ENCODE data around the gene SERINC5. TPM values are rescaled to one million over a fixed set of nuclear protein-coding genes. Genes with fewer than 3 reads are reported as not detected.
A peak's percentile ranks its signal among the peaks of the same experiment; 100 is the strongest.

SERINC5 gene
- total RNA-seq, 2 donors from 2014 or later, result 12.8 to 13.9 TPM

DNA sequence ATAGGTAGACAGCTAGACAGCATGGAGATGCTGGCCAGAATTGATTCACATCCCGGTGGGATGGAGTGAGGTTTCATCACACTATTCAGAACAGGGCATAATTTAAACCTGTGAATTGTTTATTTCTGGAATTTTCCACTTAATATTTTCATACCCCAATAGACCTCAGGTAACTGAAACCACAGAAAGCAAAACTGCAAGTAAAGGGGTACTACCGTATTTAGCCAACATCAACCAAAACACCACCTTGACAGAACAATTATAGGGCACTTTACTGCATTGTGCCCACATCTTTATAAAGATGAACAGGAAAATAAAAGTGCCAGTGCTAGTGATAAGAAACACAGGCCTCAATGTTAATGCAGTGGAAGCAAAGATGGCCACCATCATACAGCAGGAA is 7.5 kb downstream of the SERINC5 start:
- no peak overlapping the region for H3K4me3 ChIP-seq
- no peaks in the 10 kb centered on the region for H3K36me3 ChIP-seq
- H3K9me3 ChIP-seq, result no peaks in the 10 kb centered on the region
- TF ChIP-seq, protein P1, sequence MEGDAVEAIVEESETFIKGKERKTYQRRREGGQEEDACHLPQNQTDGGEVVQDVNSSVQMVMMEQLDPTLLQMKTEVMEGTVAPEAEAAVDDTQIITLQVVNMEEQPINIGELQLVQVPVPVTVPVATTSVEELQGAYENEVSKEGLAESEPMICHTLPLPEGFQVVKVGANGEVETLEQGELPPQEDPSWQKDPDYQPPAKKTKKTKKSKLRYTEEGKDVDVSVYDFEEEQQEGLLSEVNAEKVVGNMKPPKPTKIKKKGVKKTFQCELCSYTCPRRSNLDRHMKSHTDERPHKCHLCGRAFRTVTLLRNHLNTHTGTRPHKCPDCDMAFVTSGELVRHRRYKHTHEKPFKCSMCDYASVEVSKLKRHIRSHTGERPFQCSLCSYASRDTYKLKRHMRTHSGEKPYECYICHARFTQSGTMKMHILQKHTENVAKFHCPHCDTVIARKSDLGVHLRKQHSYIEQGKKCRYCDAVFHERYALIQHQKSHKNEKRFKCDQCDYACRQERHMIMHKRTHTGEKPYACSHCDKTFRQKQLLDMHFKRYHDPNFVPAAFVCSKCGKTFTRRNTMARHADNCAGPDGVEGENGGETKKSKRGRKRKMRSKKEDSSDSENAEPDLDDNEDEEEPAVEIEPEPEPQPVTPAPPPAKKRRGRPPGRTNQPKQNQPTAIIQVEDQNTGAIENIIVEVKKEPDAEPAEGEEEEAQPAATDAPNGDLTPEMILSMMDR (IDR thresholded peaks at IDR 0.05), result no peak
- ATAC-seq (ENCODE audit: insufficient number of reproducible peaks, low FRiP score, low read depth) (no peak), DNase-seq (ENCODE audit: low spot score) (no peak)
- no peaks in the 10 kb centered on the region for H3K27me3 ChIP-seq (replicated peaks; ENCODE audit: insufficient read depth)
- H3K4me1 ChIP-seq (ENCODE audit: control insufficient read depth in 1 of 2, low read depth in 2 of 2), result peaks cover 18 to 33% of the 10 kb centered on the region in 2 donors
- H3K27ac ChIP-seq, result peak overlapping the region in 1 of 2 donors; percentile 19

DNA sequence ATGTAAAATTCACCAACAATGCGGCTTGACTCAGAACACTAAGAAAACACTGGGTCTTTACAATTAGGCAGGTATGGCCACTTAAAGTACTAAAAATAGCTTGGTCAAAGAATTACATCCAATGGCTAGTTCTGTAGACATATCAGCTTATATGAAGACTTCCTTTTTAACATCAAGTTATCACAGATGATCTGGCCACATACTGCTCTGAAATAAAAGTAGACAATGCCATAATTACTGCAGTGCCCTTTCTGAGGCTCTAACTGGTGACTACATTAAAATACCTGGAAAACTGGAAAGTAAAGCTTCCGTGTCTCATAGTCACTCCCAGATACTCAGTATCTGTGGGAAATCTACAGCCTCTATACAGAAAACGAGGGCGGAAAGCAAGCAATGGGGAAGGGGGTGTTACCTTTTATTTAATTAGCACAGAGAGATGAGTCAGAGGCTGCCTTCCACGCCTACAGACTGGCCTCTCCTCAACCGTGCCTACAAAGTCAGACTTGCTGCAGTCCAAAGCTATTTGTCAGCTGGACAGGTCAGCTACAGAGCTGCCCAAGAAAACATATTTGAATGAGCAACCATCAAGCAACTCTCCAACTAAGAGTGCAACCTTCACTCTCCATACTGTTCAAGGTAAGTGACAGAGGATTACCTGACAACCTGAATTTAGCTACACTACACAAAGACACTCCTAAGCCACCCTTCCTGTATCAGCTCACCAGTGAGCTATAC is 8.7 kb downstream of the SERINC5 start:
- H3K9me3 ChIP-seq, result no peaks in the 10 kb centered on the region
- TF ChIP-seq, protein P1 (IDR thresholded peaks at IDR 0.05), result no peak
- H3K4me3 ChIP-seq, result peak overlapping the region; percentile 56
- ATAC-seq (ENCODE audit: insufficient number of reproducible peaks, low FRiP score, low read depth) (peak; percentile 86), DNase-seq (ENCODE audit: low spot score) (peak; percentile 65)
- H3K27ac ChIP-seq, result peak overlapping the region; percentile 19 to 29
- no peaks in the 10 kb centered on the region for H3K27me3 ChIP-seq (replicated peaks; ENCODE audit: insufficient read depth)
- no peaks in the 10 kb centered on the region for H3K36me3 ChIP-seq
- H3K4me1 ChIP-seq (ENCODE audit: control insufficient read depth in 1 of 2, low read depth in 2 of 2), result peaks cover 18 to 31% of the 10 kb centered on the region in 2 donors

DNA sequence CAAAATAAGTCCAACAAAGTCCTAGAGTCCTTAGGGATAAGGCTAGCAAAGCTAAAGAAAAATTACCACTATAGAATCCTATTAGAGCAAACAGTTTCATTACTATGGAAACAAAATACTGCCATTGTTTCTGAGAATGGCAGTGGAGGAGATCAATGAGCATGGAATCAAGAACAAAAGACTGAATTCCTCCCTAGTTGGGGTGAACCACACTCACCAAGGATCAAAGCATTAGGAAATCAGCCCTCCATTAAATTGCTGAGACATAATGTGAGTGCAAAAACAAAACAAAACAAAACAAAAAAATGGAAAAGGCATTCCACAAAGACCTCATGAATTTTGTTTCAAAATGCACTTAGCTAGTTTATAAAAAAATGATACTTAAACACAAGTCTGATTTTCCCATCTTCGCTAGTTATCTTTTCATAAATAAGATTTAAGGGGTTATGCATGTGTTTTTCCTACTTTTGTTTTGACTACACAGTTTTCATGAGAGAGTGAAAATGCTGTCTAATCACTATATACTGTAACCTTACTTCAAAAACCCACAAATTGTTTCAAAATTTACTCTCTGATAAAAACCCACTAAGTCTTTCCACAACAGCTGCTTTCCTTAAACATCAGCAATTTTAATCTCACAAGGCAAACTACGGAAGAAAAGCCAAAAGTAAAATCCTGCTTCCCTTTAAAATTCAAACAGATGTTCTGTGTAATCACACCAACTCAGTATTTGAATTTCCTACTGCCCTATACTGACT is 9.7 kb downstream of the SERINC5 start:
- Histone ChIP-seq H3K9me3 (no peaks in the 10 kb centered on the region), H3K36me3 (no peaks in the 10 kb centered on the region), H3K4me3 (peak overlapping the region; percentile 56), H3K27me3 (replicated peaks; ENCODE audit: insufficient read depth) (no peaks in the 10 kb centered on the region), H3K27ac (peak overlapping the region in 1 of 2 donors; percentile 29), H3K4me1 (ENCODE audit: control insufficient read depth in 1 of 2, low read depth in 2 of 2) (peaks cover 18 to 31% of the 10 kb centered on the region in 2 donors)
- DNase-seq (ENCODE audit: low spot score), result no peak
- no peak for ATAC-seq (ENCODE audit: insufficient number of reproducible peaks, low FRiP score, low read depth)
- TF ChIP-seq, protein P1 (IDR thresholded peaks at IDR 0.05), result no peak

DNA sequence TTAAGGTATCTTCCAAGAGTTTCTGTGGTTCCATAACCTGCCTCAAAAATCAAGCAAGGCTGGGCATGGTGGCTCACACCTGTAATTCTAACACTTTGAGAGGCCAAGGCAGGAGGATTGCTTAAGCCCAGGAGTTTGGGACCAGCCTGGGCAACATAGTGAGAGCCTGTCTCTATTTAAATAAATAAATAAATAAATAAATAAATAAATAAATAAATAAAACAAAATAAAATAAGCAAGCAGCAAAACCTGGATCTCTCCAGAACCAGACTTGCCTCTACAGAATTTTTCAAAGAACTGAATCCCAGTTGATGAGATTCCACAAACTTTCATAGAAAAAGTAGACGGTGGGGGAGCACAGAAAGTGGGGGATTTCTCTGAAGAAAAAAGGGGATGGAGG is 12.3 kb downstream of the SERINC5 start:
- TF ChIP-seq, protein P1 (IDR thresholded peaks at IDR 0.05), result no peak
- Histone ChIP-seq H3K9me3 (no peaks in the 10 kb centered on the region), H3K36me3 (no peaks in the 10 kb centered on the region), H3K4me1 (ENCODE audit: control insufficient read depth in 1 of 2, low read depth in 2 of 2) (peaks cover 32 to 53% of the 10 kb centered on the region in 2 donors), H3K27ac (no peak overlapping the region), H3K27me3 (replicated peaks; ENCODE audit: insufficient read depth) (no peaks in the 10 kb centered on the region), H3K4me3 (no peak overlapping the region)
- DNase-seq (ENCODE audit: low spot score) (no peak), ATAC-seq (ENCODE audit: insufficient number of reproducible peaks, low FRiP score, low read depth) (no peak)

DNA sequence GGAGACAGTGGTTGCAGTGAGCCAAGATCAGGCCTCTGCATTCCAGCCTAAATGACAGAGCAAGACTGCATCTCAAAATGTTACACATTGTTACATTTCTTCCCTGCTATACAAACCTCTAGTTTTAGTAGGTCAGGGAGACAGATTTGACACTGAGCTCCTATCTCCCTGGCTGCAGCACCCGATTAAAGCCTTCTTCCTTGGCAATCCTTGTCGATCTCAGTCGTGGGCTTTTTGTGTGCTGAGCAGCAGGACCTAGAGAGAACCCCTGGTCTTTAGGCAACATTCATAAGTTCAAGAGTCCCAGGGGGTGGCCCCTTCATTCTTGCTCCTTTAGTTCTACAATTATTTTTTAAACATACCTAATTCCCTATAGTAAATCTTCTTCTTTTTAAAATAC is 13.0 kb downstream of the SERINC5 start:
- ATAC-seq (ENCODE audit: insufficient number of reproducible peaks, low FRiP score, low read depth) (no peak), DNase-seq (ENCODE audit: low spot score) (no peak)
- TF ChIP-seq, protein P1 (IDR thresholded peaks at IDR 0.05), result no peak

More for the DNA sequence above, 13.0 kb downstream of the SERINC5 start:
- Histone ChIP-seq H3K4me3 (no peak overlapping the region), H3K36me3 (no peaks in the 10 kb centered on the region), H3K9me3 (no peaks in the 10 kb centered on the region), H3K27me3 (replicated peaks; ENCODE audit: insufficient read depth) (no peaks in the 10 kb centered on the region), H3K27ac (no peak overlapping the region), H3K4me1 (ENCODE audit: control insufficient read depth in 1 of 2, low read depth in 2 of 2) (peaks cover 32 to 51% of the 10 kb centered on the region in 2 donors)
